ENCODE results near the gene TSPAN10.

The TSPAN10 gene

DNA sequence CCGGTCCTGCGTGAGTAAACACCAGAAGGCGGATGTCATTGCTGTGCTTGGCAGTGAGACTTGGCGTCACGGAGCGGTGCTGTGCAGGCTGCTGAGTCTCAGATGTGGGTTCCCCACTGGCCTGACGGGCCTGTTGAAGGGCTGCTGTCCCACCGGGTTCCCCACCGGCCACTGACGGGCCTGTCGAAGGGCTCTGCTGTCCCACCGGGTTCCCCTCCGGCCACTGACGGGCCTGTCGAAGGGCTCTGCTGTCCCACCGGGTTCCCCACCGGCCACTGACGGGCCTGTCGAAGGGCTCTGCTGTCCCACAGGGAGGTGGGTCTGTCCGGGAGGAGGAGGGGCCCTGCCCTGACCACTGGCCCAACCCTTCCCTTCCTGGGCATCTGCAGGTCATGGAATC is 49.6 kb downstream of the TSPAN10 start:
- no peak for DNase-seq (ENCODE audit: low read depth in 2 of 3, low spot score in 1 of 3)

- DNase-seq (ENCODE audit: low read depth in 2 of 3, low spot score in 1 of 3), result no peak
Measured at GRCh38 chr17:81687770-81688541, 51.0 kb downstream of the TSPAN10 start.

- DNase-seq (ENCODE audit: low read depth in 2 of 3, low spot score in 1 of 3), result no peak
Measured at GRCh38 chr17:81688616-81689015, 51.6 kb downstream of the TSPAN10 start.

DNA sequence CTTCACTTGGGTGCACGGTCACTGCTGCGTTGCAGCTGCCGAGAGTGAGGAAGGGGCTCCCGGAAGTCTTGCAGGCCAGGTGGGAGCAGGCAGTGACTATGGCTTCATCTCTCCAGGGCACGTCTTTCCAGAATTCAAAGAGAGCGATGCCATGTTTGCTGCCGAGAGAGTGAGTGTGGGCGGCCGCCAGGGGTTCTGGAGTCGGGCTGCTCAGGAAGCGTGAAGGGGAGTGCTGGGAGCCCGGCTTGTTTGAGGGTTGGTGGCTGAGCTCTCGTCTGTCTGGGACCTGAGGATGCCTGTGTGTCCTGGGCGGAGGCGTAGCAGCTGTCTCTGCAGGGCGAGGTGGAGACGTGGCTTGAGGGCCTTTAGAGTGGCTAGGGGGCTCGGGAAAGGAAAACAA is 53.1 kb downstream of the TSPAN10 start:
- no peak for DNase-seq (ENCODE audit: low read depth in 2 of 3, low spot score in 1 of 3)

GRCh38 chr17:81690549-81690948 is 53.6 kb downstream of the TSPAN10 start:
- no peak for DNase-seq (ENCODE audit: low read depth in 2 of 3, low spot score in 1 of 3)

DNA sequence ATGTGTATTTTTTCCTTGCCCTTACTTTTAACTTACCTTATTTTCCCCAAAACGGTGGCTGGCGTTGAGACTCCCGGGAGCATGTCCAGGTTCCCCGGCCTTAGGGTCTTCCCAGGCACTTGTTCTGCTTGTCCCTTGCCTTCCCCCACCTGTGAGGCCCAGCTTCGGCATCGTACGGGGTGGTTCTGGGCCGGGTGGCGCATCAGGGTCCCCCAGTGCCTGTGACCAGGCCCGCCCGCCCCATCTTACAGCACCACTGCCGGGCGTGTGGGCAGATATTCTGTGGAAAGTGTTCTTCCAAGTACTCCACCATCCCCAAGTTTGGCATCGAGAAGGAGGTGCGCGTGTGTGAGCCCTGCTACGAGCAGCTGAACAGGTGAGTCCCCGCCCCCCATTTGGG is 54.2 kb downstream of the TSPAN10 start:
- no peak for DNase-seq (ENCODE audit: low read depth in 2 of 3, low spot score in 1 of 3)

DNA sequence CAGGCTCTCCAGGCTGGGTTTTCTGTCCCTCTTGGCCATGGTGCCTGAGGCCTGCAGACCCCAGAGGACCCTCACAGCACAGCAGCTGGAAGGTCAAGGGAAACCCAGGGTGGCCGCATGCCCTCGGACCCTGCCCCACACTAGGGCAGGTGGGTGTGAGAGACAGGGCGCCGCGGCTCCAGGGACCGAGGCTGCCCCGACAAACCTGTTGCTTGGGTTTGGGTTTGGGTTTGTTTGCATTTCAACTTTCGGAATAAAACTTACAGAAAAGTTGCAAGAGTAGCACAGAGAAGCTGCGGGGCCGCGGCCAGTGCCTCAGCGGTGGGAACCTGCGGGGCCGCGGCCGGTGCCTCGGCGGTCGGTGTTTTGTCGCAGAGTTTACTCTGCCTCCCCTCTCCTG is 54.6 kb downstream of the TSPAN10 start:
- DNase-seq (ENCODE audit: low read depth in 2 of 3, low spot score in 1 of 3), result no peak

DNA sequence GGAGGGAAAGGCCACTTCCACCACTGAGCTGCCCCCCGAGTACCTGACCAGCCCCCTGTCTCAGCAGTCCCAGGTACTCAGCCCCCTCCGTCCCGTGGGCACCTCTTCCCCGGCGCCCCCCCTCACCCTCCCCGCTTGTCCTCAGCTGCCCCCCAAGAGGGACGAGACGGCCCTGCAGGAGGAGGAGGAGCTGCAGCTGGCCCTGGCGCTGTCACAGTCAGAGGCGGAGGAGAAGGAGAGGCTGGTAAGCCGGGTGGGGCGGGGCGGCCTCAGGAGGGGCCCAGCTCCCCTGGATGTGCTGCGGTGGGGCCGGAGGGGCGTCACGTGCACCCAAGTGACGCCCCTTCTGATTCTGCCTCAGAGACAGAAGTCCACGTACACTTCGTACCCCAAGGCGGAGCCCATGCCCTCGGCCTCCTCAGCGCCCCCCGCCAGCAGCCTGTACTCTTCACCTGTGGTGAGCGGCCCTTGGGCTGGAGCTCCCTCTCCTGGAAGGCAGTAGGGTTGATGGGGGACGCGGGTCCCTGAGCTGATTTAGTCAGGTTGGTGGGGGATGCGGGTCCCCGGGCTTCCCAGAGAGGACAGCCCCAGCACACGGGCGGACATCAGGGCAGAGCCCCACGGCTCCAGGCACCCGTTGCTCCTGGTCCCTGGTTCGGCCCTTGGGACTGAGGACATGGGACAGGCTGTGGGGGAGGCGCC is 56.7 kb downstream of the TSPAN10 start:
- no peak for DNase-seq (ENCODE audit: low read depth in 2 of 3, low spot score in 1 of 3)

- no peak for DNase-seq (ENCODE audit: low read depth in 2 of 3, low spot score in 1 of 3)
Measured at GRCh38 chr17:81694810-81695209, 57.8 kb downstream of the TSPAN10 start.

- DNase-seq (ENCODE audit: low read depth in 2 of 3, low spot score in 1 of 3), result no peak
Measured at GRCh38 chr17:81695211-81695610, 58.2 kb downstream of the TSPAN10 start.

- no peak for DNase-seq (ENCODE audit: low read depth in 2 of 3, low spot score in 1 of 3)
Measured at GRCh38 chr17:81695801-81696200, 58.8 kb downstream of the TSPAN10 start.

DNA sequence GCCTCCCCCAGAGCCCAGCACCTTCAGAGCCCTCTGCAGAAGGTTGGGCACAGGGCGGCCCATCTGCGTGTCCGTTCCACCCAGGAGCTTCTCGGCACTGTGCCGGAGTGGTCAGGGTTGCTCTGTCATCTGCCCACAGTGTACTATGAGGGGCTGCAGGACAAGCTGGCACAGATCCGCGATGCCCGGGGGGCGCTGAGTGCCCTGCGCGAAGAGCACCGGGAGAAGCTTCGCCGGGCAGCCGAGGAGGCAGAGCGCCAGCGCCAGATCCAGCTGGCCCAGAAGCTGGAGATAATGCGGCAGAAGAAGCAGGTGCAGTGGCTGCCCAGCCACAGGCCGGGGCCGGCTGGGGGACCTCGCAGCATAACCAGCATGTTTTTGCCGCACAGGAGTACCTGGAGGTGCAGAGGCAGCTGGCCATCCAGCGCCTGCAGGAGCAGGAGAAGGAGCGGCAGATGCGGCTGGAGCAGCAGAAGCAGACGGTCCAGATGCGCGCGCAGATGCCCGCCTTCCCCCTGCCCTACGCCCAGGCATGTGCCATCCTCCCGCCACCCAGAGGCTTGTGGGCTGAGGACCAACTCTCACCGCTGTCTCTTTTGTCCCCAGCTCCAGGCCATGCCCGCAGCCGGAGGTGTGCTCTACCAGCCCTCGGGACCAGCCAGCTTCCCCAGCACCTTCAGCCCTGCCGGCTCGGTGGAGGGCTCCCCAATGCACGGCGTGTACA is 59.4 kb downstream of the TSPAN10 start:
- no peak for DNase-seq (ENCODE audit: low read depth in 2 of 3, low spot score in 1 of 3)

GRCh38 chr17:81697261-81698044 is 60.5 kb downstream of the TSPAN10 start:
- no peak for DNase-seq (ENCODE audit: low read depth in 2 of 3, low spot score in 1 of 3)

Data from stimulated activated CD4-positive, alpha-beta T cell treated with anti-CD3 and anti-CD28 coated beads, Interleukin-12 subunit alpha, Interleukin-12 subunit beta, amount 100 ng/mL, for 48 hours (primary cell).